B cell (primary cell): ENCODE data around the gene ALX3.

Experiments used
- EZH2 ChIP-seq: IDR thresholded peaks from 2 replicates; pipeline ENCODE4 v1.6.1; 2012; ENCODE audit warnings: borderline replicate concordance, low read depth, mild to moderate bottlenecking, moderate library complexity, low read length; ENCODE audit not compliant: insufficient read depth, poor library complexity, severe bottlenecking
- TF ChIP-seq, protein P1 (sequence below): fragments of 200-600 bp; IDR thresholded peaks from one replicate; pipeline ENCODE4 v1.8.0; 2022; ENCODE audit warnings: antibody characterized with exemption, mild to moderate bottlenecking

DNA sequence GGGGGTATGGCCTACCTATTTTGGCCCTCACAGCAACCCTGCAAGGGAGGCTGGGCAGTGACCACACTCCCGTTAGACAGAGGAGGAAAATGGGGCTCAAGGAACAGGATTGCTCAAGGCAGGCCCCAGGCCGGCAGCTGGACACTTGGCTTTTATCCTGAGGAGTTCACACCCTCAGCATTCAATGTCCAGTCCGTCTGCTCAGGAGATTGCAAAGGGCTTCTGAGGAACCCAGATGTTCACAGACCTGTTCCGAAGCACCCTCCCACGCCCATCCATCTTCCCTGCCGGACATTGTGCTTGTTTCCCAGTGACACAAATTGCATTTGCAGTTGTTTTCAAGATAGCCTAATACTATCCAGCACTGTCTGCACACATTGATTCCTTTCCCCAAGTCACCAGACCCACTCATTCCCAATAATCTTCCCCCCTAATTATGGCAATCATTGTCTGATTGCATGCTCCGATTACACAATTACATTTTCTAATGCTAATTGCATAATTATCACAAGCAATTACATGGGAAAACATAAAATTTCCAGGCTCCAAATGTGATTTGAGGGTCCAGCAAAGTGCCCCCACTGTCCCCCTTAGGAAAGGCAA lies 37.5 kb upstream of the ALX3 start:
- TF ChIP-seq, protein P1, sequence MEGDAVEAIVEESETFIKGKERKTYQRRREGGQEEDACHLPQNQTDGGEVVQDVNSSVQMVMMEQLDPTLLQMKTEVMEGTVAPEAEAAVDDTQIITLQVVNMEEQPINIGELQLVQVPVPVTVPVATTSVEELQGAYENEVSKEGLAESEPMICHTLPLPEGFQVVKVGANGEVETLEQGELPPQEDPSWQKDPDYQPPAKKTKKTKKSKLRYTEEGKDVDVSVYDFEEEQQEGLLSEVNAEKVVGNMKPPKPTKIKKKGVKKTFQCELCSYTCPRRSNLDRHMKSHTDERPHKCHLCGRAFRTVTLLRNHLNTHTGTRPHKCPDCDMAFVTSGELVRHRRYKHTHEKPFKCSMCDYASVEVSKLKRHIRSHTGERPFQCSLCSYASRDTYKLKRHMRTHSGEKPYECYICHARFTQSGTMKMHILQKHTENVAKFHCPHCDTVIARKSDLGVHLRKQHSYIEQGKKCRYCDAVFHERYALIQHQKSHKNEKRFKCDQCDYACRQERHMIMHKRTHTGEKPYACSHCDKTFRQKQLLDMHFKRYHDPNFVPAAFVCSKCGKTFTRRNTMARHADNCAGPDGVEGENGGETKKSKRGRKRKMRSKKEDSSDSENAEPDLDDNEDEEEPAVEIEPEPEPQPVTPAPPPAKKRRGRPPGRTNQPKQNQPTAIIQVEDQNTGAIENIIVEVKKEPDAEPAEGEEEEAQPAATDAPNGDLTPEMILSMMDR: no peak
- TF ChIP-seq EZH2: no peak
